Measurements from ENCODE around the gene OR7D4.

The OR7D4 gene

DNA sequence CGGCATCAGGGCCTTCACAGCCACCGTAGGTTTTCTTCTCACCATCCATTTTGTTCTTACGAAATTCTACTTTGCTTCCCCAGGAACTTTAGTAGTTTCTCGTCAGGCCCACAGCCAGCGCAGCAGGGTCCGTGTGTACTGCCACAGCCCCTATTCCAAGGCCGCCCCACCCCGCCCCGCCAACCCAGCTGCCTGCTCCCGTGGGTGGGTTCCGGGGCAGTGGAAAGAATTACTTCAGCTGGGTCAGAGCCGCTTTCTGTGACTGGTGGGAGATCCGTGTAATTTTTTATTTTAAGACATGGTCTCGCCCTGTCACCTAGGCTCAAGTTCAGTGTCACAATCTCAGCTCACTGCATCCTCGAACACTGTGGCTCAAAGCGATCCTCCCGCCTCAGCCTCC lies 36.4 kb downstream of the OR7D4 start:
- no peak overlapping the region for H3K4me3 ChIP-seq (ENCODE audit: low read depth, low read length)
- TF ChIP-seq, protein P1, sequence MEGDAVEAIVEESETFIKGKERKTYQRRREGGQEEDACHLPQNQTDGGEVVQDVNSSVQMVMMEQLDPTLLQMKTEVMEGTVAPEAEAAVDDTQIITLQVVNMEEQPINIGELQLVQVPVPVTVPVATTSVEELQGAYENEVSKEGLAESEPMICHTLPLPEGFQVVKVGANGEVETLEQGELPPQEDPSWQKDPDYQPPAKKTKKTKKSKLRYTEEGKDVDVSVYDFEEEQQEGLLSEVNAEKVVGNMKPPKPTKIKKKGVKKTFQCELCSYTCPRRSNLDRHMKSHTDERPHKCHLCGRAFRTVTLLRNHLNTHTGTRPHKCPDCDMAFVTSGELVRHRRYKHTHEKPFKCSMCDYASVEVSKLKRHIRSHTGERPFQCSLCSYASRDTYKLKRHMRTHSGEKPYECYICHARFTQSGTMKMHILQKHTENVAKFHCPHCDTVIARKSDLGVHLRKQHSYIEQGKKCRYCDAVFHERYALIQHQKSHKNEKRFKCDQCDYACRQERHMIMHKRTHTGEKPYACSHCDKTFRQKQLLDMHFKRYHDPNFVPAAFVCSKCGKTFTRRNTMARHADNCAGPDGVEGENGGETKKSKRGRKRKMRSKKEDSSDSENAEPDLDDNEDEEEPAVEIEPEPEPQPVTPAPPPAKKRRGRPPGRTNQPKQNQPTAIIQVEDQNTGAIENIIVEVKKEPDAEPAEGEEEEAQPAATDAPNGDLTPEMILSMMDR (IDR thresholded peaks at IDR 0.05; ENCODE audit: low read depth, low read length, missing control alignments), result no peak
- DNase-seq (ENCODE audit: low read depth), result no peak

DNA sequence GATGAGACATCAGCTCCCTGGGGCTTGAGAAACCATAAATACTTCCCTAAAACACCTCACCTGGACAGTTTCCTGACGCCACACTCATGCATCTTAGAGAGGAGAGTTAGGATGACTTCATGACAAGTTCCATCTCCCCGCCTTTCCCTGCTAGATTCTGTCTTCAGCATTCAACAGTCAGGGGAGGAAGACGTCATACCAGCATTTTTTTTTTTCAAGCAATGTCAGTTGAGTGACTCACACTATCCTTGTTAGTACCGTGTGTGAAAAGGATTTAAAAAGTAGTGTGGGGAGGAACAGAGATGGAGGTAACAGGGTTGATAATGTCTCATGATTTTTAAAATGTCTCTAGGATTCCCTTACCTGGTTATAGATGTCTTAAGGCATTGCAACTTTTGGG lies 40.5 kb downstream of the OR7D4 start, which contains the start of gene OR7D2:
OR7D2 (plus strand) TSS at position 79 of the 400 bp plus-strand sequence. CDS start 6,803 bp downstream, outside the sequence.
- no peak for DNase-seq (ENCODE audit: low read depth)
- TF ChIP-seq, protein P1 (IDR thresholded peaks at IDR 0.05; ENCODE audit: low read depth, low read length, missing control alignments), result no peak

DNA sequence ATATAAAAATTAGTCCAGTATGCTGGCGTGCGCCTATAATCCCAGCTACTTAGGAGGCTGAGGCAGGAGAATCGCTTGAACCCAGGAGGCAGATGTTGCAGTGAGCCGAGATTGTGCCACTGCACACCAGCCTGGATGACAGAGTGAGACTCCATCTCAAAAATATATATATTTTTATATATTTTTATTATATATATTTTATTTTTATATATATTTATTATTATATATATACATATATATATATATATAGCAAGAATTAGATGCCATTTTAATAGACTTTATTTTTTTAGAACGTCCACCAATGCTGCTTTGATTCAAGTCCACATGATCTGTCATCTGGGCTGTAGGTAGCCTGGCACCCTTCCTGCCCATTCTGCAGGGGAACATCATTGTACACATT lies 44.1 kb downstream of the OR7D4 start:
- no peak overlapping the region for H3K4me3 ChIP-seq (ENCODE audit: low read depth, low read length)
- TF ChIP-seq, protein P1 (IDR thresholded peaks at IDR 0.05; ENCODE audit: low read depth, low read length, missing control alignments), result no peak
- DNase-seq (ENCODE audit: low read depth), result no peak

More for the DNA sequence above, 40.5 kb downstream of the OR7D4 start, which contains the start of gene OR7D2:
- no peak within 1 kb of the TSS for H3K4me3 ChIP-seq (ENCODE audit: low read depth, low read length)

DNA sequence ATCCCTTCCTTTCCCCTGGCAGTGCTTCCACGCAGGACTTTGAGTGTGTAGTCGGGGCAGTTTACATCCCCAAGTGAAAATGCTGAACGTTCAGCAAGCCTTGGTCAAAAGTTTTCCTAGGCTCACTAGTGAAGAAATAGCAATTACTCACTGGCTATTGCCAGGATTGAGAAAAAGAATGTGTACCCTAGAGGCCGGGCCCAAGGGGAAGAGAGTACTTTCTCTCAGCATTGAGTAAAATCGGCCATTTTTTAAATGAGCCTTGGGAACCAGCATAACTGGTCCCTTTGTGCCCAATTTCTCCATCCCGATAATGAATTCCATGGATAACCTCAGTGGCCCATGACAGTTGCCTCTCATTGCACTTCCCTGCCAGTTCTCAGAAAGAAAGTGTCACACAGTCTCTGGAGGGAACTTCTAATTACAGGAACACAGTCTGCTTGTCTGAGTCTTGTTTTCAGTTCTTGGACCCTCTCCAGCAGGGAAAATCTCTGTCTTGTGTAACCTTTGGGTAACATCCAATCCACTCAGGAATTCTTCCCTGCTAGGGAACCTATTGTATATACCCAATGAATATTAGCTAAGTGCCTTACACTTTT lies 47.9 kb downstream of the OR7D4 start:
- TF ChIP-seq, protein P1 (IDR thresholded peaks at IDR 0.05; ENCODE audit: low read depth, low read length, missing control alignments), result no peak
- DNase-seq (ENCODE audit: low read depth), result no peak
- H3K4me3 ChIP-seq (ENCODE audit: low read depth, low read length), result no peak overlapping the region

DNA sequence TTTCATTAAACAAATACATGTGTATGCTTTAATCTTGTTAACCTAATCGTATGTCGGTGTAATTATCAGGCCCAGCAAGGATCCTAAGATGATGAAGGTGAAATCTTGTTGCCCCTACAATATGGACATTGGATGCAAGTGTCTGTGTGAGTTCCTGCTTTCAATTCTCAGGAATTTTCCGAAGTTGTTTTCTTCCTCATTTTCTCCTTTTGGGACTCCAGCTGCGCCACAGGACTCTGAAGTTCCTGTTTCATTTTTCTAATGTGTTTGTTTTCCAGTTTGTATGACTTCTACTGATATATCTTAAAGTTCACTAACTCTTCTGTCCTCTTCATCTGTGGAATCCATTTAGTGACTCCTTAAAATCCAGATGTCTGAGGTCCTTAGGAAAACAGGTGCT lies 52.5 kb downstream of the OR7D4 start:
- no peak overlapping the region for H3K4me3 ChIP-seq (ENCODE audit: low read depth, low read length)
- TF ChIP-seq, protein P1 (IDR thresholded peaks at IDR 0.05; ENCODE audit: low read depth, low read length, missing control alignments), result no peak
- DNase-seq (ENCODE audit: low read depth), result no peak

DNA sequence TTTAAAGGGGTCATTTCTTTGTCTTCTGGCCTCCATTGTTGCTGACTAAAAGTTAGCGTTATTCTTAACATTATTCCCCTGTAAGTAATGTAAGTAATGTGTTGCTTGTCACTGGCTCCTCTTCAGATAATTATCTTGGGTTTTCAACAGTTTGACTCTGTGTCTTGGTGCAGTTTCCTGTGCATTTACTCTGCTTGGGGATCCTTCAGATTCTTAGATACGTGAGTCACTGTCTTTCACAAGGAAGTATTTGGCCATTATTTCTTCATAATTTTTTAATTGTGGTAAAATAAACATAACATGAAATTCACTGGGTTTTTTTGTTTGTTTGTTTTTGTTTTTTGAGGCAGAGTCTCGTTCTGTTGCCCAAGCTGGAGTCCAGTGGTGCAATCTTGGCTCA lies 54.1 kb downstream of the OR7D4 start:
- TF ChIP-seq, protein P1 (IDR thresholded peaks at IDR 0.05; ENCODE audit: low read depth, low read length, missing control alignments), result no peak
- H3K4me3 ChIP-seq (ENCODE audit: low read depth, low read length), result no peak overlapping the region
- DNase-seq (ENCODE audit: low read depth), result no peak

DNA sequence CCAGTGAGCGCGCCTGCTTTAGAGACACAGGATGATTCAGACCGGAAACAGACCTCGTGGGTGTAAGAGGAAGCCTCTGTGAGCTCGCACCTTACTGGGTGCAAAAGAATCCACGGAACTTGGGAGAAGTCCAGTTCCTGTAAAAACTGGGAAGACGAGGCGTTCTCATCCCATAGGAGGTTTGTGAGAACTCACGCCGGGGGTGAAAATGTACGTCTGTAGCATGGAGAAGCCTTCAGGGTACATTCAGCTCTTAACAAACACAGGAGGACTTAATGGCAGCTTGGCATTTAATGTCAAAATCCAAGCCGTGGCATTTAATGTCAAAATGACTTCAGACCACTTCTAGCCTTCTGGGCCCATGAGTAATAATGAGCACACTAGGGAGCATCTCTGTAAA lies 58.0 kb downstream of the OR7D4 start:
- TF ChIP-seq, protein P1 (IDR thresholded peaks at IDR 0.05; ENCODE audit: low read depth, low read length, missing control alignments), result no peak
- no peak for DNase-seq (ENCODE audit: low read depth)
- H3K4me3 ChIP-seq (ENCODE audit: low read depth, low read length), result no peak overlapping the region
